GM12891 (cell line): ENCODE data around the gene PCBP3.

Experiments used
- DNase-seq: peaks from one replicate; pipeline ENCODE4 v3.0.0; 2011; ENCODE audit warnings: low spot score; ENCODE audit not compliant: insufficient read length
- FAIRE-seq: peaks from 2 replicates; lab custom pipeline; 2011; peaks lifted over from hg19 to GRCh38; lab: Jason Lieb, UNC
- PAX5 ChIP-seq: IDR thresholded peaks from 2 replicates; pipeline ENCODE4 v1.6.1; 2011; ENCODE audit warnings: low read length, moderate library complexity, mild to moderate bottlenecking; ENCODE audit not compliant: insufficient read depth, severe bottlenecking
- POLR2A ChIP-seq: IDR thresholded peaks from 2 replicates; pipeline ENCODE4 v1.6.1; 2011; ENCODE audit warnings: low read depth, low read length, control low read depth
- POLR2AphosphoS5 ChIP-seq: IDR thresholded peaks from 2 replicates; pipeline ENCODE4 v1.6.1; 2011; ENCODE audit warnings: low read depth, low read length, control low read depth
- POU2F2 ChIP-seq: IDR thresholded peaks from 2 replicates; pipeline ENCODE4 v1.6.1; 2011; ENCODE audit warnings: low read depth, mild to moderate bottlenecking, control low read depth, low read length, moderate library complexity
- SPI1 ChIP-seq: IDR thresholded peaks from 2 replicates; pipeline ENCODE4 v1.6.1; 2011; ENCODE audit warnings: low read depth, low read length, control low read depth
- TAF1 ChIP-seq: IDR thresholded peaks from 2 replicates; pipeline ENCODE4 v1.6.1; 2011; ENCODE audit warnings: low read depth, low read length, control low read depth

Gene PCBP3

DNA sequence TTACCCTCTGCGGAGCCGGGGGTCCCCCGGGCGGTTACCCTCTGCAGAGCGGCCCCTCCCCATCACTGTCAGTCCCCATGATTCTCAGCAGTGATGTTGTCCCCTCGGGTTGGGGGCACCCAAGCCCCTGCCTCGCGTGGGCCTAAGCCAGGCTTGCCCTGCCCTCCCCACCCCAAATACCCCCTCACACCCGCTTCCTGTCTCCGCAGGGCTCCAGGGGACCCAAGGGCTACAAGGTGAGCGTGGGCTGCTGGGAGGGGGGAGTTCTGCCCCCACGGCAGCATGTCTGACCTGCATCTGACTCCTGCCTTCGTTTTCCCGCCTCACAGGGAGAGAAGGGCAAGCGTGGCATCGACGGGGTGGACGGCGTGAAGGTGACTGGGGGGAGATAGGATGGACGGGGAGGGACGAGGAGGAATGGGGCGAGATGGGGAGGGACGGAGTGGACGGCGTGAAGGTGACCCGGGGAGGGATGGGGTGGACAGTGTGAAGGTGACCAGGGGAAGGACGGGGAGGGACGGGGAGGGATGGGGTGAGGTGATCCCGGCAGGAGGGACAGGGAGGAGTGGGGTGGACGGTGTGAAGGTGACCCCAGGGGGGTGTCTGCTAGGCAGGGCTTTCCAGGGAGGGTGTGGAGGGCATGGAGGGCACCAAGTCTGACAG lies 346.7 kb downstream of the PCBP3 start:
- DNase-seq (no peak), FAIRE-seq (no peak)
- TF ChIP-seq POU2F2 (no peak), POLR2AphosphoS5 (no peak), SPI1 (no peak), POLR2A (no peak), PAX5 (no peak), TAF1 (no peak)

DNA sequence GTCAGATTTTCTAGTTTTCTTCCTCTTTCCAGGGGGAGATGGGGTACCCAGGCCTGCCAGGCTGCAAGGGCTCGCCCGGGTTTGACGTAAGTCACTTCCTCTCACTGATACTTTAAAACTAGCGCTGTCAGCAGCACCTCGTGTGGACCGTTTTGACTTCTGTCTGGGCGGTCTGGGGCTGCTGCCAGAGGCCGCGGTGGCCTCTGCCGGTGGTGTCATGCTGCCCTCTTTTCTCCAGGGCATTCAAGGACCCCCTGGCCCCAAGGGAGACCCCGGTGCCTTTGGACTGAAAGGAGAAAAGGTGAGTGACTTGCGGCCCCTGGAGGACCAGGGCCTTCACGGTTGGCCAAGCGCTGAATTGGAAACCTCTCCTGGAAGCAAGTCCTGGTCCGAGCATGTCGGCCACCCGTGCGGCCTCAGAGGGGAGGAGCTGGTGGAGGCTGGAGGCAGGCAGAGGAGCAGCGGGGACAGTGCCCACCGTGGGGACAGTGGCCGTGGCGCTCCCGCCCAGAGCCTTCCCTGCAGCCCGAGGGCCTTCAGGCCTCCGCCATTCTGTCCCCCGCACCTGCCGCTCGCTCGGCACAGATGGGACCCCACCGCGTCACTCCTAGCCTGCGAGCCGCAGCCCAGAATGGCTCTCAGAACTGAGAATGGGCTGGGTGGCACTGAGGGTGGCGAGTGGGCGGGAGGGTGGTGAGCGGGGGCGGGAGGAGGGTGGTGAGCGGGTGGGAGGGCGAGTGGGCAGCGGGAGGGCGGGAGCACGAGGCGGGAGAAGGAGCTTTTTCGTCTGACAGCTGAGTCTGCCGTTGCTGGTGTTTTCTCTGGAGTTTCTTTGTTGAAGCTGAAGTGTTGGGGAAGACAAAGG lies 347.4 kb downstream of the PCBP3 start:
- FAIRE-seq = no peak
- TF ChIP-seq PAX5 (no peak), POLR2AphosphoS5 (no peak), POLR2A (no peak), POU2F2 (no peak), TAF1 (no peak), SPI1 (no peak)
- DNase-seq = no peak

DNA sequence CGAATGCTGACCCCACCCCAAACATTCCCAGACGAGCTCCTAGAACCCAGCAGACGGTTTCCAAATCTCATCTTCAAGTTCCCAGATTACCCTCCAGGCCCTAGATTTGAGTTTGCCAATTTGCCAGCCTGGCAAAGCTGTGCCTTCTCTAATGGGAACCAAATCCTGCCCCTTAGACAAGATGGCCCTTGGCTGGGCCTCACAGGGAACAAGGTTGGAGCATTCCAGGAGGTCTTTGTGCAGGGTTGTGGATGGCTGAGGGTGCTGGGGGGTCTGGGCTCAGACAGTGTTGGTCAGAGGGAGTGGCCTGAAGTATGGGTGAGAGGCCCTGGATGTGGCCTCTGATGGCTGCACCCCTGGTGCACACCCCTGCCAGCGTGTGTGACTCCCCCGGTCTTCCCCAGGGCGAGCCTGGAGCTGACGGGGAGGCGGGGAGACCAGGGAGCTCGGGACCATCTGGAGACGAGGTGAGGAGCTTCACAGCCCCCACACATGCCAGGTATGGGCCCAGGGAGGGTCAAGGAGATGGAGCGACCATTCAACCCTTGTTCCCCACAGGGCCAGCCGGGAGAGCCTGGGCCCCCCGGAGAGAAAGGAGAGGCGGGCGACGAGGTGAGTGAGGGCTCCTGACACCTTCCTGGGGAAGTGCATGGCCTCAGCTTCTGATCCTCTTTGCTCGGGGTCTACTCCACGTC lies 348.2 kb downstream of the PCBP3 start:
- FAIRE-seq (no peak), DNase-seq (no peak)
- TF ChIP-seq SPI1 (no peak), POLR2AphosphoS5 (no peak), POLR2A (no peak), POU2F2 (no peak)
